PFSK-1 (cell line): ENCODE results near the gene GUCY1B1.

Source experiments
- FOXP2 ChIP-seq: optimal IDR thresholded peaks from 2 replicates; pipeline ENCODE3; 2011; ENCODE audit warnings: borderline replicate concordance, control low read depth, inconsistent platforms; ENCODE audit not compliant: insufficient read depth; ENCODE audit errors: extremely low read length, extremely low read depth
- REST ChIP-seq, 2 experiments: IDR thresholded peaks; 2 replicates each; pipeline versions ENCODE4 v1.6.1 to v1.8.0; 2011 to 2012; ENCODE audit warnings: low read depth in 2 of 2, low read length in 2 of 2, control low read depth in 1 of 2, inconsistent platforms in 1 of 2, mild to moderate bottlenecking in 1 of 2, moderate library complexity in 1 of 2; ENCODE audit not compliant: insufficient read depth in 1 of 2
- TAF1 ChIP-seq: IDR thresholded peaks from 2 replicates; pipeline ENCODE4 v1.6.1; 2012; ENCODE audit warnings: low read length, control low read depth, borderline replicate concordance; ENCODE audit not compliant: insufficient read depth

DNA sequence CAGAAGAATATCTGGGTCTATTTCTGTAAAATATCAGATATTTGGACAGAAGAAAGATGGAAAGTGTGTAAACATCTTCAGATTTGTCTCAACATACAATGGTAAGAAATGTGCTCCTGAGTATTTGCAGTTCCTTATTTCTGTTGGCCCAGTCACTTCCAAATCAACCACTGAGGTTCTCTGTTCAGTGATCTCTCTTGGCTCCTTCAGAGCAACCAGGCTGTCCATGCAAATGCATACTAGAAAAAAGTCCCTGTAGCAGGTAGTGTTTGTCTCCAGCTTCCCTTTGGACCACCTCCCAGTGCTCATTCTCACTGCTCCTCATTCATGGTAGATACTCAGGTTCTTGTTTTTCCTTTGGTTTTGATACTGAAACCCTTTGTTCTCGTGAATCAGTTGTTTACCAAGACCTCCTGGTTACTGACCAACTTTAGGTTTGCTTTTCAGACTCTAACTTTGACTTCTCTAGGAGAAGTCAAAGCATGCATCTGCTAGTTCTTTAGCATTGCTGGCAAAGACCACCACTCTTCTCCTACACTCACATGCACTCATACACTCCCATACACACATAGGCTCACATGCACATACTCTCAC is 78.5 kb downstream of the GUCY1B1 start:
- TF ChIP-seq TAF1 = no peak
- TF ChIP-seq REST (IDR thresholded peaks at IDR 0.05; ENCODE audit: insufficient read depth in 1 of 2, low read depth in 2 of 2, low read length in 2 of 2) = no peak
- TF ChIP-seq FOXP2 = no peak
